NOMO-1 (cell line): ENCODE measurements around the gene KRTAP5-10.
"Not testable (repeated sequence)": the region's sequence is repeated elsewhere in the genome, so short reads cannot be mapped to it uniquely, and the experiment has no call there.

Experiments
- DNase-seq, 2 experiments: peaks; one replicate each; lab custom pipeline; 2025; ENCODE audit not compliant: unreplicated experiment in 2 of 2; lab: John Stamatoyannopoulos, UW

KRTAP5-10 gene

DNA sequence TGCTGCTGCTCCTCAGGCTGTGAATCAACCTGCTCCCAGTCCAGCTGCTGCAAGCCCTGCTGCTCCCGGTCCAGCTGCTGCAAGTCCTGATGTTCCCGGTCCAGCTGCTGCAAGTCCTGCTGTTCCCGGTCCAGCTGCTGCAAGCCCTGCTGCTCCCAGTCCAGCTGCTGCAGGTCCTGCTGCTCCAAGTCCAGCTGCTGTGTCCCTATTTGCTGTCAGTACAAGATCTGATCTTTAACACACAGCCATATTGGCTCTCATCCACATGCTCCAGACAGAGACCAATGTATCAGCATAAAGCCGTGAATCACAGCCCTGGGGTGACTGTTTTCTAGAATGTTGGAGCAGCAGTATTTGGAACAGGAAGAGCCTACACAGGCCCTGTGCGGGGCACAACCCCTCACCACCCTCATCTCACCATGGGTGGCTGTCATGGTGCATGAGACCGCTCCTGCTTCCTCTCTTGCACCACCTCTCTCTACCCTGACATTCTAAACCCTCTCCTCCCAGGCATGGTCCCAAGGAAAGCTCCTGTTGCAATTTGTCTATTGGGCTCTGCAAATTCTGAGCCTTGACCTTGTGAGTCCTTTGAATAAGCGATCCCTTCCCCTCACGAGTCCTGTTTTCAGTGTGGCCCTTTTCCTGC is 3.5 kb downstream of the KRTAP5-10 start:
- no peak for DNase-seq

DNA sequence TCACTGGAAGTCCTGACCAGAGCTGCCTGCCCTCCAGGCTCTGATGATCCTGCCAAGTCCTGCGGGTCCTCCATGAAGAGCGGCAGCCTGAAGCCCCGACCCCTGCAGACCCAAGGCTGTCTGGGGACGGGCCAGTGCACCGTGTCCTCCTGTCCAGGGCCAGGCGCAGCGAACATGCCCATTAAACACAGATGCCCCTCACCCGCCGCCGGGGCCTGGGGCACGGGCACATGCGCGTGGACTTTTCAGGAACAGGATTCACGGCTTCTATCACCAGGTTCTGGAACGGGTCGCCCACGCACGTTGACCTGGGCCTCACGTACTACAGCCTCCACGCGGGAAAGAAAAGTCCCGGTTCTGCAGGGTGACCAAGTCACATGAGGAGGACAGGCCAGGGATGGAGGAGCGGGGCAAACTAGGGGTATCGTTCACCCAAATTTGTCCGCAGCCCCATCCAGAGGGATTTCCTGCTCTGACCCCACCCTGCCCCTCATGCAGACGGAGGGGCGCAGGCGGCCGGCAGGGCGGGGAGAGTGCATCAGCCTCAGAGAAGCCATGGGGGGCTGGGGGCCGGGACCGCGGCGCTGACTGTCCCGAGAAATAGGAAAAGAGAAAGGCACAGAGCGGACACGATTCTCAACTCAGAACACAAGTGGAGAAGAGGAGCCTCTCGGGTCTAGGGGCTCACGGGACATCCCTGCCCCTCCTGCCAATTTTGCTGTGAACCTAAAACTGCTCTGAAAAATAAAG is 5.9 kb downstream of the KRTAP5-10 start:
- DNase-seq, result not testable (repeated sequence)

DNA sequence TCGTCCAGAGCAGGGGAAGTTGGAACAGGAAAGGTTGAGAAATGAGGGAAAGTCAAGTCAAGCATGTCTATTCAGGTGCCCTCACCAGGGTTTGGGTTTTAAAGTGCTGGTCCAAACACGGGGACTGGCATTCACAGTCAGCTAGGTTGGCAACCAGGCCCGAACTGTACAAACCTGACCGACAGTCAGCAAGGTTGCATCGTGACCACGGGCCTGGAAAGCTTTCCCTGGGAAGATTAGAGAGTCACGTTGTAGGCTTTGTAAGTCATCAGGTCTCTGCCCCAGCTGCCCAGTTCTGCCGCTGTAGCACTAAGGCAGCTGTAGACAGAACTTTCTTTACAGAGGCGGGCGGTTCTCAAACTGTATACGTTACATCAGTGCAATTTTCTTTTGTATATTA is 7.4 kb downstream of the KRTAP5-10 start:
- DNase-seq, result no peak

DNA sequence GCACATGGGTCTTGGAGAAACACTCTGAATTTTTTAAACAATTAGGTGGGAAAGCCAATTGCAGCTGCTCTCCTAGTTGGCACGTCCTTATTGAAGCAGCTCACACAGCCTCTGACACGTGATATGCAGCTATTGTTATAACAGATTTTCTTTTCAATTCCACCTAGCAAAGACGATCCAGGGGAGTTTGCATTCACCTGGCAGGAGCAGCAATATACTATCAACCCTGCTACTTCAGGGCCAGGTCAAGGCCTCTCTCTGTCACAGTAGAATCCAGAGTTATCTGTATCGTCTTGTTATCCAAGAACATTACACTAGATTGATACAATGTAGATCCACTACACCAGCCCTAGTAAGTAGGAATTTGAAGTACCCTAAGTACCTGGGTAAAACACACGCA is 9.1 kb downstream of the KRTAP5-10 start:
- no peak for DNase-seq

- DNase-seq, result no peak
These were observed 10.5 kb downstream of the KRTAP5-10 start for GRCh38 chr11:71575723-71576424.

GRCh38 chr11:71576688-71577465 is 11.5 kb downstream of the KRTAP5-10 start:
- not testable (repeated sequence) for DNase-seq

DNA sequence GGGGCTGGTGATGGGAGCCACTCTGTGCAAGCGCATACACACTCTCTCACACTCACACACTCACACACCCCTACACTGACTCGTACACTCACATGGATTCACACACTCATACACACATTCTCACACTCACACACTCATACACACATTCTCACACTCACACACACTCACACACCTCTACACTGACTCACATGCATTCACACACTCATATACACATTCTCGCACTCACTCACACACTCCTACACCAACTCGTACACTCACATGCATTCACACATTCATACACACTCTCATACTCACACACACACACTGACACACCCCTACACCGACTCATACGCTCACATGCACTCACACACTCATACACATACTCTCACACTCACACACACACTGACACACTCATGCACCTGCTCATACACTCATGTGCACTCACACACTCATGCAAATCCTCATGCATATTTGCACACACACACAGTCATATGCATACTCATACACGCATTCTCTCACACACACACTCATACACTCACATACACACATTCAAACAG is 12.2 kb downstream of the KRTAP5-10 start:
- DNase-seq, result no peak

DNA sequence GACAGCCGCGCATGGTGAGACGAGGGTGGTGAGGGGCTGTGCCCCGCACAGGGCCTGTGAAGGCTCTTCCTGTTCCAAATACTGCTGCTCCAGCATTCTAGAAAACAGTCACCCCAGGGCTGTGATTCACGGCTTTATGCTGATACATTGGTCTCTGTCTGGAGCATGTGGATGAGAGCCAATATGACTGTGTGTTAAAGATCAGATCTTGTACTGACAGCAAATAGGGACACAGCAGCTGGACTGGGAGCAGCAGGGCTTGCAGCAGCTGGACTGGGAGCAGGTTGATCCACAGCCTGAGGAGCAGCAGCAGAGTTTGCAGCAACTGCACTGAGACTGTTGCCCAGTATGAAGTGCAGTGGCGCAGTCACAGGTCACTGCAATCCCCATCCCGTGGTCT is 14.2 kb downstream of the KRTAP5-10 start:
- DNase-seq, result not testable (repeated sequence)

DNA sequence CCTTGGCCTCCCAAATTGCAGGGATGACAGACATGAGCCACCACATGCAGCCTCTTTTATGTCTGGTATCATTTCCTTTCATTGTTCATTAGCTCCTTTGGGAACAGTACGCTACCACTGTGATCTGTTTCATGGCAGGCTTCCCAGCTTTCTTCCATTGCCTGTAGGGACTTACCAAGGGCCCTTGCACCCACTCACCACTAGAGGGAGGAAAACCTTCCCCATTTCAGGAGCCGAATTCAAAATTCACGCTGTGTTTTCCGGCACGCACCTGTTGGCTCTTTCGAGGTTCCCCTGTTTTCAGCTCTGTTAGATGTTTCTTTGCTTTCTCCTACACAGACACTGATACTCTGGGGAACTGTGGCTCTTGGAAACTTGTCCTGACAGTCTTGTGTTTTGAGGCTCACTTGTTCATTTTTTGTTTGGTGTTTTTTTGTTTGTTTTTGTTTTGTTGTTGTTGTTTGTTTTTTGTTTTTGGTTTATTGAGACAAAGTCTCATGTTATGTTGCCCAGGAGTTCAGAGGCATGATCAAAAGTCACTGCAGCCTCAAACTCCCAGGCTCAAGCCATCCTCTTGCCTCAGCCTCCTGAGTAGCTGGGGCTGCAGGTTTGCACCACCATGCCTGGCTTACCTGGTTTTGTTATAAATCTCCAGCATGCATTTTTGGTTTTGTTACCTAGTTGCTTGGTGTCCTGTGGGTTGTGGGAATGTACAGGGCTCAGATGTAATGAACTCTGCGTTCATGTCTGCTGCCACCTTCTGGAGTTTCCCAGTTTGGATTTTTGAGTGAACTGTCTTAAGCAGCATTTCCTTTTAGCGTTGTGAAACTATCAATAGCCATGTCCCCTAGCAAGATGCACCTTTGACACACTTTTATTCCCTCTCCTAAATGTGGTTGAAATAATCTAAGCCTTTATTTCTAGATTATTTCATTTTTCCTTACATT is 15.0 kb downstream of the KRTAP5-10 start:
- DNase-seq, result peak in 1 of 2 experiments; percentile 16

DNA sequence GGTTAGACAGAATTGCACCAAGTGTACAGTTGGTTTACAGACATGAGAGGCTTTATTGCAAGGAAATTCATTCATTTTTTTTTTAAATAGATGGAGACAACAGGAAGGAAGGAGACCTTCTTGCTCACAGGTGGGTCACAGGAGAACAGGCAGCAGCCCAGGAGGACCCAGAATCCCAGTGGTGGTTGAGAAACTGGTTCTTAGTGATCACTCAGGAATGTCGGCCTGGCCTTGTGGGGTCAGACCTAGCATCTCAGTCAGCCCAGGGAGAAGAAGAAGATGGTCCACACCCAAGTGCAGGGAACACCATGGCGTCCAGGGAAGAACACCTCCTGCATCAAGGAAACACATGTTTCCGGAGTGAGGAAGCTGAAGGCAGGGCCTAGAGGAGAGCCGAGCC is 16.5 kb downstream of the KRTAP5-10 start:
- no peak for DNase-seq

- no peak for DNase-seq
These were observed 17.0 kb downstream of the KRTAP5-10 start, which contains the start of gene KRTAP5-11 for GRCh38 chr11:71582309-71582895. TSS of gene KRTAP5-11 (minus strand) at chr11:71582875. CDS start at chr11:71582837, 38 bp downstream.

DNA sequence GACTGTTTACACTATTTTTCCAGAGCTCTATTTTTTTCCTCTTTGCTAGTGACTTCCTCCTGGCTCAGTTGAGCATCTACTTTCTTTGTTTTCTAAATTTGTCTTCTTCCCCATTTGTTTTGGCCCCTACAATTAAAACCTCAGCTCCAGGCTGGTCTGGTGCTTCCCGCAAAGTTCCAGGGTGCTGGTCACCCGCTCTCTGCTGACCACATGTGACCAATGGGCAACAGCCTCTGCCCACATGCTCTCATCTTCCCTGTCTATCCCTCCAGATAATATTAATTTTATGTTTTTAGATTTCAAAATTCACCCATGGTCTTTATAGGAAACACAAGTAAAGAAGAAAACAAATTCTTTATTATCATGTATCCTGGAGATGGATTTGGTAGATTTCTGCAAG is 17.6 kb downstream of the KRTAP5-10 start:
- not testable (repeated sequence) for DNase-seq

- DNase-seq, result not testable (repeated sequence)
These were observed 20.3 kb downstream of the KRTAP5-10 start for GRCh38 chr11:71585673-71586072.

GRCh38 chr11:71588314-71588713 is 23.0 kb downstream of the KRTAP5-10 start:
- not testable (repeated sequence) for DNase-seq

DNA sequence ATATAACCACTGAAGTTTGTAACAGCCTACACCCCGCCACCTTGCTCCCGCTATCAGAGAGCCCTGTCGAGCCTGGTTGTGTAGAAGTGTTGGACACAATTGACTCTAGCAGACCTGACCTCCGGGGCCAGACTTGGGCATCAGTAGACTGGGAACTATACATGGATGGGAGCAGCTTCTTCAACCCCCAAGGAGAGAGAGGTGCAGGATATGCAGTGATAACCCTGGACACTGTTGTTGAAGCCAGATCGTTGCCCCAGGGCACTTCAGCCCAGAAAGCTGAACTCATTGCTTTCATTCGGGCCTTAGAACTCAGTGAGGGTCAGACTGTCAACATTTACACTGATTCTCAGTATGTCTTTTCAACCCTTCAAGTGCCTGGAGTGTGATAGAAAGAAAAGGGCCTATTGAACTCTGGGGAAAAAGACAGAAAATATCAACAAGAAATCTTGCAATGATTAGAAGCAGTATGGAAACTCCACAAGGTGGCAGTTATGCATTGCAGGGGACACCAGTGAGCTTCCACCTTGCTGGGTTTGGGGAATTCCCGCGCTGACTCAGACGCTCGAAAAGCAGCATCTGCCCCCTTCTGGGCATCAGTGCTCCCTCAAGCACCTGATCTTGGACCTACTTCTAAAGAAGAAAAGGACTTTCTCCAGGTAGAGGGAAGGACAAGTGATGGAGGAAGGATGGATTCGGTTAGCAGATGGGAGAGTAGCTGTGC is 23.6 kb downstream of the KRTAP5-10 start:
- DNase-seq, result not testable (repeated sequence)

DNA sequence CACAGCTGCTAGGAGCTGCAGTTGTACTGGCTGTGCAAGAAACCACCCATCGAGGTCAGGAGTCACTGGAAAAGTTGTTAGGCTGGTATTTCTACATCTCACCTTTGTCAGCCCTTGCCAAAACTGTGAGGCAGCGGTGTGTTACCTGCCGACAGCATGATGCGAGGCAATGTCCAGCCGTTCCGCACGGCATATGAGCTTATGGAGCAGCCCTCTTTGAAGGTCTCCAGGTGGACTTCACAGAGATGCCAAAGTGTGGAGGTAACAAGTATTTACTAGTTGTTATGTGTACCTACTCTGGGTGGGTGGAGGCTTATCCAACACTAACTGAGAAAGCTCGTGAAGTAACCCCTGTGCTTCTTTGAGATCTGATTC is 24.2 kb downstream of the KRTAP5-10 start:
- not testable (repeated sequence) for DNase-seq

- DNase-seq, result not testable (repeated sequence)
These were observed 37.9 kb downstream of the KRTAP5-10 start for GRCh38 chr11:71603221-71603620.

DNA sequence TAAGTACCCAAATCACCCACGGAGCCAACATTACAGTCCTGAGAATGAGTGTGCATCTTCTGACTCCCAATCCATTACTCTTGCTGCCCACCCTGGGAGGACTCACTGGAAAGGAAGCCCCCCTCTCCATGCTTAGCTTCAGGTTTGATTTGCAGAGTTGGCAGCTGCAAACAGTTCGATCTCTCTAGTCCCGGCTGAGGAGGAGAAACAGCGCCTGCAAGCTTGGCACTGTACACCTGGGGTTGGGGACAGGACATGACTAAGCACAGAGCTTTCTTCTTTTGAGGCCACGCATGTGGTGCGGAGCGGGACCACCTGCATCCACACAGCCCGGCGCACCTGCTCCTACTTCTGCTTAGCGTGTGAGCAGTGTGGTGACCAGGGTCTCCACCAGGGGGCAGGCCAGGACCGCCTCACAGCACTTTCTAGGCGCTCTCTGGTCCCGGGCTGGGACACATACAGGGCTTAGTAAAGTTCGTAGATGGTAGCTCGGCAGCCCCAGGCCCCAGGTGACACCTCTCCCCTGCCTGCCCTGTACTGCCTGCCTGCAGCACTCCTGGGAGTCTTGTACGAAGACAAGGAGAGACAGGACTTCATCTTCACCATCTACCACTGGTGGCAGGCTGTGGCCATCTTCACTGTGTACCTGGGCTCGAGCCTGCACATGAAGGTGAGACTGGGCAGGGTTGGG is 39.6 kb downstream of the KRTAP5-10 start:
- DNase-seq, result not testable (repeated sequence)
